ENCODE measurements around the gene DZIP3.
"Not testable (repeated sequence)": the region's sequence is repeated elsewhere in the genome, so short reads cannot be mapped to it uniquely, and the experiment has no call there.

DZIP3 gene

DNA sequence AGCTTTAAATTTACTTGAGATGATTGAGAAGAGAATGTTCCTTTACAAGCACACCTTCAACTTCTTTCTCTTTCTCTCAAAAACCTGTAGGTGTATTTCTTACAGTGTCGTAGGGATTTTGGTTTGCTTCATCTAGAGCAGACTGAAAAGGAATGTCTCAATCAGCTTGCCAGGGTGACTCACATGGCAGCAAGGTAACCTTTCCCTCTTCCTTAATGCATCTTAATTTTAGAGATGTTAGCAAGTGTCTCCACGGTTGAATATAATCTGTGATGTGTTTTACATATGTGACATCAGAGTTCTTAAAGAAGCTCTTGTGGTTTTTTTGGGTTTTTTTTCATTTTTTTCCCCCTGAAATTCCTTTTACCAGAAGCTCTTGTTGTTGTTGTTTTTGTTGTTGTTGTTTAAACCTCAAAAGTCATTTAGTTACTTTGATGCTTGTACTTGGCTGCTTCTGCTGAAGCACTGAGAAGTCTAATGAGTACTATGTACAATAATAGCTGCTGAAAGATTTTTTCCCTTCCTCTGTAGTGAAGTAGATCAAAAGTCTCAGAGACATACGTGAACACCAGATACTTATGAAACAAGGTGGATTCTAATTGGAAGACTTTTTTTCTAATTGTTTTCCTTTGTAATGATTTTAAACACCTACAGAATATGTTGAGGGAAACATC lies 84.6 kb downstream of the DZIP3 start:
- DNase-seq (ENCODE audit: low read depth in 2 of 2): no peak

DNA sequence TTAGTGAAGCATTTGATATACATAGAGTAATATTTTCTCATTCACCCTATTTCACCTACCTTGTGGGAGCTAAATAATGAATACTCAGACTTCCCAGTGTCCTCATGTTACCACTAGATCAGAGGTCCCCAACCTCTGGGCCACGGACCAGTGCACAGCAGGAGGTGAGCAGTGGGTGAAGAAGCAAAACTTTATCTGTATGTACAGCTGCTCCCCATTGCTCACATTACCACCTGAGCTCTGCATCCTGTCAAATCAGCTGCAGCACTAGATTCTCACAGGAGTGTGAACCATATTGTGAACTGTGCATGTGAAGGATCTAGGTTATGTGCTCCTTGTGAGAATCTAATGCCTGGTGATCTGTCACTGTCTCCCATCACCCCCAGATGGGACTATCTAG lies 88.3 kb downstream of the DZIP3 start:
- no peak for DNase-seq (ENCODE audit: low read depth in 2 of 2)

DNA sequence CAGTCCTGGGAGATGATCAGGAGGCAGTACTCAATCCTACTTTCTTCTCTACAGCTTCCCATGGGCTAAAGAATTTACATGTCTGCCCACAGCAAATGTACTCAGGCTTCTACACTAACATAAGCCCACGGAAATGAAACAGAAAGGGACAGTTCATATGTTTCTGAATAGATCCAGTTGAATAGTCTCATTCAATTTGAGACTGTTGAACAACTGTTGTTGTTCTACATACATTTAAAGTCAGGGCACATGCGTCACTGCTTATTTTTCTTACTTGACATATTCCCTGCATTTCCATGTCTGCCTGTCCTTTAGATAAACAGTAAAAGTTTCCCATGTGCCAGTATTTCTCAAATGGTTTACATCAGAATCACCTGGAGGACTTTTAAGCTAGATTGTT lies 102.8 kb downstream of the DZIP3 start:
- not testable (repeated sequence) for DNase-seq (ENCODE audit: low read depth in 2 of 2)

DNA sequence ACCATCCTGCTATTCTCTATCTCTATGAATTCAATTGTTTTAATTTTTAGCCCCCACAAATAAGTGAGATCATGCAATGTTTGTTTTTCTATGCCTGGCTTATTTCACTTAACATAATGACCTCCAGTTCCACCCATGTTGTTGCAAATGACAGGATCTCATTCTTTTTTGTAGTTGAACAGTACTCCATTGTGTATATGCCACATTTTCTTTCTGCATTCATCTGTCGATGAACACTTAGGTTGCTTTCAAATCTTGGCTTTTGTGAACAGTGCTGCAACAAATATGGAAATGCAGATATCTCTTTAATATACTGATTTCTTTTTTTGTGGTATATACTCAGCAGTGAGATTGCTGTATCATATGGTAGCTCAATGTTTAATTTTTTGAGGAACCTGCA lies 108.9 kb downstream of the DZIP3 start:
- DNase-seq (ENCODE audit: low read depth in 2 of 2): no peak

DNA sequence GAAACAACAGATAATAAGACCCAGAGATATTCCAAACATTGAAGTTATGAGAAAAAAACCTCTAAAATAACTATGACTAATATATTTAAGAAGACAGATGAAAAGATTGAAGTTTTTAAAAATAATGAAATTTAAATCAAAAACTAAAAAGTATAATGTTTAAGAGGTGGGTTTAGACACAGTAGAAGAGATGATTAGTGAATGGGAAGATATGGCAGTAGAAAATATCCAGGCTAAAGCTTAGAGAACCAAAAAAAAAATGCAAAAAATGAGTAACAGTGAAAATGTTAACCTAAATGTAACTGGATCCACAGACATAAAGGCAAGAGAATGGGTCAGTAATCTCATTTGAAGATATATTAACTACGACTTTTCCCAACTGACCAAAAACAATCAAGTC lies 115.5 kb downstream of the DZIP3 start:
- DNase-seq (ENCODE audit: low read depth in 2 of 2): no peak

DNA sequence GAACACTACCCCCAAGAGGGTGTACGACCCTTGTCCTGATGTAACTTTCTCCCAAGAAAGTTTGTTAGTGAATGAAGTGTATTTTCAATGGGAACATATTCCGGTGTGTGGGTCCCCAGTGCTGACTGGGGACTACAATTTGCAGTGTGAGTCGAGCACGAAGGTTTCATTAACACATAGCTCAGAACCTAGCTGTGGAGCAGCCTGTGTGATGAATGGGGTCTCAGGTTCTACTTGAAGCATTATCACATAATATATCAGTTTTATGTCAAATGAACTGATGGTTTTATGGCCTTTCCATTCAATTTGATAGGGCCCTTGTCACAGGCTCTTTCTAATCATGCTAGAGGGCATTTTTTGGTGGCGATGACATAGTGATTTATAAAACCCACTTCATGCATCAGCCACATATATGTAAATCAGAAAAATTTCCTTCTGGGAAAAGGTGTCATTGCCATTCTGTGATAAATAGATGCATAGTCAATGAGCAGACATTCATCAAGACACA lies 123.5 kb downstream of the DZIP3 start:
- DNase-seq (ENCODE audit: low read depth in 2 of 2): no peak

DNA sequence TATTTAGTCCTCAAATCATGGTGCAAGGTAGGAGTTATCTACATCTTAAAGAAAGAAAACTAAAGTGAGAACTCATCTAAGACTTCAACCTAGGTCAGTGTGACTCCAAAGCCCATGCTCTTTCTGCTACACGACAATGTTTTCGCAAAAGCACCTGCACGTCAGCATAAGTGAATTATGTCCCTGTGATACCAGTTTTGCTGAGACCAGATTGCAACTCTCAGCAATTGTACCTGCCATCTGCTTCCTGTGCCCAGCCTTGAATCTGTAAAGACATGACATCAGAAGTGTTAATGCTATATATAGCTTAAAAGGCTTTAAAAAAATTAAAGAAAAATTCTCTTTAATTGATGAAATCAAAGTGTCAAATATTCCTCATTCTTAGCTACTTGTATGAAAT lies 124.3 kb downstream of the DZIP3 start:
- DNase-seq (ENCODE audit: low read depth in 2 of 2): no peak

DNA sequence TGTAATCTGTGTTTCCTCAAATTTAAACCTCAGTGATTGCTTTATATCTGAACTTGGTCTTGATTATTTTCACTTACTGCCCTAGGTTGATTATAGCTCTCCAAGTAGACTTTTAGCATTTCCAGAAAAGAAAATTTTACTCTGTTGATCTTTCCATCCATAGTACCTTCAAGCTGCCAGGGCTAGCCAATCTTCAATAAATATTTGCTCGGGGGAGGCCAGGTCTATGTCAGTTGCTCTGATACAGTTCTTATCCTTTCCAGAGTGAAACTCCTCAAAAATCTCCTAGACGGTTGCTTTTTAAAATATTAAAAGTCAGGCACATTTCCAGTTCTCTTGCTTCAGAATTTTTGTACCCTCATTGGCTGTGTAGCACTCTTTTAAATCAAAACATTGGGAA lies 128.9 kb downstream of the DZIP3 start:
- no peak for DNase-seq (ENCODE audit: low read depth in 2 of 2)

DNA sequence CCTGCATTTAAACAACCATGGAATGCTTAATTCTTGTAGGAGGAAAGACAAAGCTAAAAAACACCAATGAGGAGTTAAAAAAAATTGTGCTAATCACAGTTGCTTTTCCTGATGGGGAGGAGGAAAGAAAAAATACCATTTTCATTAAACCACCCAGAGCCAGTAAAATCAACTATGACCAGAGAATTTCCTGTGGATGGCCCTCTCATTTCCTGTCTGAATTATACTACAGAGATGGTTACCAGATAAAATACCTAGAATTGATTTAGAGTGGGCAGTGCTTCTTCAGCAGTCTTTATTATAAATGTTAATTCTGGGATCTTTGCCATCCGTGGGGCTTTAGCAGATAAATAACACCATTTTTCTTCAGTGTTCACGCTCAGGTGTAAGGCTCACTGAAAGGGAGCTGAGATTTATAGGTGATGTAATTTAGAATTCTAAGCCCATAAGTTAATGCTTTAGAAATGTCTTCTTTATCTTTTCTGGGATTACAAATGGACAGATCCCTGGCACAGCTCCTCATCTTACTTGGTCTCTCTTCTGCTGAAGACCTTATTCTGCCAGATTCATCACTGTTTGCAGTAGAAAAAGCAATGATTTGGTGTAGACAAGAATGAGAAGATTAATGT lies 129.8 kb downstream of the DZIP3 start:
- DNase-seq (ENCODE audit: low read depth in 2 of 2): no peak

DNA sequence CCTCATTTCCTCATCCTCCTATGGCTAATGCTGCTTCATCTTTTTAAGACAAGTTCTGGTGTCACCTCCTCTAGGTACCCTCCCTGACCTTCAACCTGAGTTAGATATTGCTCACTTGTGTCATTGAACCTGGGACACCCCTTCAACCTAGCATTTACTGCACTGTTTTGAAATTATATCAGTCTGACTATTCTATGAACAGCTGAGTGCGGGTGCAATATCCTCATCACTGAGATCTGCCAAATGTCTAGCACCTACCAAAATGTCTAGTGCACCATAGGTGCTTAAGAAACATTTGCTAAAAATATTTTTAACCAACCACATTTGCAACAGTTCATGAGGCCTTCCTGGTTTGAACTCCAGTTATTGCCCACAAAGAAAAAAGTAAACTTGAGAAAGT lies 133.2 kb downstream of the DZIP3 start:
- no peak for DNase-seq (ENCODE audit: low read depth in 2 of 2)

DNA sequence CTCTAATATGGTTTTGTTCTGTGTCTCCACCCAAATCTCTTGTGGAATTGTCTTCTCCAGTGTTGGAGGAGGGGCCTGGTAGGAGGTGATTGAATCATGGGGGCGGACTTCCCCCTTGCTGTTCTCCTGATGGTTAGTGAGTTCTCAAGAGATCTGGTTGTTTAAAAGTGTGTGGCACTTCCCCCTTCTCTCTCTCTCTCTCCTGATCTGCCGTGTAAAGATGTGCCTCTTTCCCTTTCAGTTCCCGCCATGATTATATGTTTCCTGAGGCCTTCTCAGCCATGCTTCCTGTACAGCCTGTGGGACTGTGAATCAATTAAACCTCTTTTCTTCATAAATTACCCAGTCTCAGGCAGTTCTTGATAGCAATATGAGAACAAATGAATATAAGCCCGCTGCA lies 134.6 kb downstream of the DZIP3 start:
- no peak for DNase-seq (ENCODE audit: low read depth in 2 of 2)

DNA sequence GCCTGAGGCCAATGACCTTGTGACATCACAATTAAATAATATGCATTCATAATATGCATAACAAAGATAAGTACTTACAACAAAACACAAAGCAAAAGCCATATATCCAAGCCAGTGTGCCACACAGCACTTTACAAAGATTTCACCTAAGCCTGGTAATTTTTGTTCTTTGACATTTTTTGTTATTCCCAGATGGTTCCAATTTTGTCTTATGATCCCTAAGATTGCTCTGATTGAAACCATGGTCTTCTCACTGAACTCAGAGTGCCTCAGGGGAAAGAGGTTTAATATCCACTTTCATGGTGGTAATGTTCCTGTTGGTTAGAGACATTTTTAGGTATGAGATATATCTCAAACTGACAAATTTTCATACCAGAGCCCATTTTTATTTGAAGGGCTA lies 138.6 kb downstream of the DZIP3 start:
- no peak for DNase-seq (ENCODE audit: low read depth in 2 of 2)

DNA sequence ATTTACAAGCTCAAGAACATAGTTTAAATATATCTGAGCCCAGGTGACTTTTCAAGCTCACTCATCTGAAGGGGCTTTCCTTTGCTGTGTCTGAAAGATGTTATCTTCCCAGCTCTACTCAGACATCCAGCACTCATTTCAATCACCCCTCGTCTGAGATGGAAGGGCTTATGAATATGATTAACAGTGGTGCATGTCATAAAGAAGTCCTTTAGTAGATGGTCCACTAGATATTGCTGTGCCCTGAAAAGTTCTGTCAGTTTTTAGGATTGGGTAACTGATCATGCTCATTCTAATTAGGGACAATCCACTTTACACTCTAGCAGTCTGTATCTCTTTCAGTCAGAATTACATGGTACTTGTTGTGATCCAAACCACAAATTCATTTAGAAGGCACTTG lies 139.4 kb downstream of the DZIP3 start:
- no peak for DNase-seq (ENCODE audit: low read depth in 2 of 2)

DNA sequence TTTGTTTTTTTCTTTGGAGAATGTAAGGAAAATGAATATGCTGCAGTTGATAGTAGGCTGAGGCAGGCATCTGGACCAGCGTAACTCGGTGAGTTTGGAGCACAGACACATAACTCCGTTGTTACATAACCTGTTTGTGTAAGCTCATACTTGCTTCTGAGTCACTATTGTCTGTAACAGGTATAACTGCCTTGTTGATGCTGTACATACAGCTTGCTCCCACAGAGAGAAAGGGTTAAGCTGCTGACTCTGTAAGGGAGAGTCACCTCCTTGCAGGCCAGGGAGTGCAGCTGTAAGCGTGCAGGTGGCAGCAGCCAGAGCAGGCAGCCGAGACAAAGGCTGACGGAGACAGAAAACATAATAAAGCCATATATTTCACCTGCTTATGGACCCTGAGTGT lies 147.3 kb downstream of the DZIP3 start:
- DNase-seq (ENCODE audit: low read depth in 2 of 2): no peak

DNA sequence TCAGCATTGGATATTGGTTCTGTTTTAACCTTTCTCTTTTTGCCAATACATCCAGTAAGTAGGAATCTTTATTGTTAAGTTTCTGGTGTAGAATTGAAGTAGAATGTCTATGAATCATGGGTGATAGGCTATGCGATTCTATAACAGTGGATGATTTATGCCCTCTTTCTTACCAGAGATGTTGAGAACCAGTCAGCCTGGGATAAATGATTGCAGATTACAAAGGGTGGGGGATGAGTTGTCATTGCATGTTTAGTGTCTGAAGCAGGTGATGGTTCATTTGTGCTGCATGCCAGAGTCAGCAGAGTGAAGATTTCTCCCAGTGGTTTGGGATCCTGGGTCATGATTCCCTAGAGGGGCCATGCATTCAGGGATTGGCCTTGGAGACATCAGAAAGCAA lies 153.4 kb downstream of the DZIP3 start:
- DNase-seq (ENCODE audit: low read depth in 2 of 2): no peak

All from stimulated activated CD8-positive, alpha-beta memory T cell treated with anti-CD3 and anti-CD28 coated beads, Interleukin-15, amount 100 ng/mL, for 48 hours (primary cell).